HG03469 (cell line): ENCODE results near the gene NPHS1.
"Not testable (repeated sequence)": the region's sequence is repeated elsewhere in the genome, so short reads cannot be mapped to it uniquely, and the experiment has no call there.

Experiments used
- ATAC-seq: cut with Tn5 transposase; IDR thresholded peaks from one replicate; pipeline ENCODE4 v1.9.1; 2021; ENCODE audit warnings: mild to moderate bottlenecking, moderate library complexity, moderate number of reproducible peaks; ENCODE audit not compliant: unreplicated experiment

The NPHS1 gene

DNA sequence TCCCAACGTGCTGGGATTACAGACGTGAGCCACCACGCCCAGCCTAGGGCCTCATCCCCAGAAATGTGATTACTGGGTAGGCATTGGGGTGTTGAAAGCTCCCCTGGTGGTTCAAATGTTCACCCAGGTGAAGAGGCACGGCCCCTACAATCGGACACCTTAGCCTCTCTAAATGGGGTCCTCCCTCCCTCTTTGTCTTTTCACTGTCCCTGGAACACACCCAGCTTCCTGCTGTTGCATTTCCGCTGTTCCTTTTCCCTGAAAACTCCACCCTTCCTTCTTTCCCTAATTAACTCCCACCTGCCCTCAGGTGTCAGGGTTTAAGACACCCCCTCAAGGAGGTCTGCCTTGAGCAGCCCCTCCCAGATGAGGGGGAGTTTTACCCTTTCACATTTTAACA lies 36.0 kb downstream of the NPHS1 start:
- no peak for ATAC-seq

DNA sequence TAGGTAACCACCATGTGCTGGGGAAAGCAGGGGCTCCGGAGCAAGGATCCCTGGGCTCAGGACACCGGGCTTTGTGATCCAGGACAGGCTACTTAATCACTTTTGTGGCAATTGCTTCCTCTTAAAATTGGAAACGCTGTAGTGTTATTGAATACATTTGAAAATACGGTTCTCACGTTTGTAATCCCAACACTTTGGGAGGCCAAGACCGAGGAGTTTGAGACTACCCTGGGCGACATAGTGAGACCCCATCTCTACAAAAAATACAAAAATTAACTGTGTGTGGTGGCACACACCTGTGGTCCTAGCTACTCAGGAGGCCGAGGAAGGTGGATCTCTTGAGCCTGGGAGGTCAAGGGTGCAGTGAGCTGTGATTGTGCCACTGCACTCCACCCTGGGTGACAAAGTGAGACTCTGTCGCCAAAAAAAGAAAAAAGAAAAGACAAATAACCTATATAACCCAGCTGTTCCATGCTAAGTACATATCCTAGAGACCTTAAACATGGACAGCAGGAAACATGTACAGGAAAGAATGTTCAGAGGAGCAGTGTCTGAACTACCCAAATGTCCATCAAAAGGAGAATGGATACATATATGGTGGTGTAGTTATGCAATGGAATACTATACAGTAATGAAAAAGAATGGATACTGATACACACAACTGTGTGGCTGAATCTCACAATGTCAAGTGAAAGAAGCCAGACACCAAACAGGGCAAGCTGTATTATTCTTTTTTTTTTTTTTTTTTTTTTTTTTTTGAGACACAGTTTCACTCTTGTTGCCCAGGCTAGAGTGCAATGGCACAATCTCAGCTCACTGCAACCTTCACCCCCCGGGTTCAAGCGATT lies 39.0 kb downstream of the NPHS1 start:
- ATAC-seq = no peak

DNA sequence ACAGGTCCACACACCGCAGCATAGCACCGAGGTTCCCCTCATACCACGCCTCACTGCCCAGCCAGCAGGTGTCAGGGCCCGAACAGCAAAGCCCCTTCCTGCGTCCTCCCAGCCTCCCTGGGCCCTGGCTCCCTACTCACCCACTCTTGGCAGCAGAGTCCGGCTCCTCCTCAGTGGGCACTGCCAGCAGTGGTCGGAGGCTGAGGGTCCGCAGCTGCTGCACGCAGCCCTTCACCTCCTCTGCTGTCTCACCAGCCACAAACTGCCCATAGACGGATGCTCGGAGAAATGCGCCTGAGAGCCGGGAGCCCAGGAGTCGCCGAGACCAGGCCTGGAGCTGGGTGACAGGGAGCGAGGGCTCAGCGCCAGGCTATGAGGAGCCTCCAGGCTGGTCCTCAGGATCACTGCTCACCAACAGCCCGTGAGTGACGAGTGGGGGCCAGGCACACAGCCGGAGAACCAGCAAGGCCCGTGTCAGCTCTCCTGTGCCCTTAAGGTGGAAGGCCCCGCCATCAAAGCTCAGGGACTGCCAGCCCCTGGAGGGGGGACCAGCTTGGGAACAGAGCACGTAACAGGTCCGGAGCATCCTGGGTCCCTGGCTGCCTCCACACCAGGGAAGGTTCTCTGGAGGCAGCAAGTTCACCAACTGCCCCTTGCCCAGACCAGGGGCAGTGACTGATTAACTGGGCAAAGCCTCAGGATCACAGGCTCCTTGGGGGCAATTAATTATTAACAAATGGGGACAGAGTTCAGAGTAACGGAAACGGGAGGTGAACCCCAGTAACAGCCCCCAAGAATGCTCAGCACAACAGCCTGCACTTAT lies 39.9 kb downstream of the NPHS1 start, which contains the start of gene PRODH2:
Gene PRODH2 (minus strand): TSS at position 626 of the 823 bp plus-strand sequence. CDS start 40 bp downstream, at position 586.
- no peak for ATAC-seq

DNA sequence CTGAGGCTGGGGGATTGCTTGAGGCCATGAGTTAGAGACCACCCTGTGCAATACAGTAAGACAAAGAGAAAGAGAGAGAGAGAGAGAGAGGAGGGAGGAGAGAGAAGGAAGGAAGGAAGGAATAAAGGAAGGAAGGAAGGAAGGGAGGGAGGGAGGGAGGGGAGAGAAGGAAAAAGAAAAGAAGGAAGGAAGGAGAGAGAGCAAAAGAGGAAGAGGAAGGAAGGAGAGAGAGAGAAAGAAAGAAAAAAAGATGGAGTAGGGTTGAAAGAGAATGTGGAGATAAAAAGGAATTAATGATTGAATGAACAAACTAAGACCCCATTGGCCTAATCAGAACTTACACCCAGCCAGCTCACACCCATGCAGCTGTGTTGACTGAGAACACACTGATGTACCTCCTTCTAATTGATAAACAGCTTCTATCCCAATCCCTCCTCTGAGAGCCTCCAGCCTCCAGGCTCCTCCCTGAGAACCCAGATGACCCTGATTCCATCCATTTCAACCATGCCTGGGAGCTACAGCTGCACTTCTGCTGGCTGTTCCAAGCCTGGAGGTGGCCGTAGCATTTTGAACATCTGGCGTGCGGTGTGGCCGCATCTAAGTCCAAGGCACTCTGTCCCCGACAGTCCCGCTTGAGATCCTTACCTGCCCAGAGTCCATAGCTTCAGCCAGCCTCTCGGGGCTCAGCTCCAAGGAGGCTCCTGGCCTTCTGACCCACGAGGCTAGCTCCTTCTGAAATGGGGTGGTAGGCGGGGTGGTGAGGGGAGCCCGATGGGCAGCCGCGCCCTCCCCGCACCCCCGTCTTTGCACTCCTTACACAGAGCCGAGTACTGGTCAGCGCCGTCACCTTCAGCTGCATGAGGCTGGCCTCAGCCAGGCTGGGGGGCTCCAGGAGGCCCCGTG lies 40.7 kb downstream of the NPHS1 start:
- no peak for ATAC-seq

DNA sequence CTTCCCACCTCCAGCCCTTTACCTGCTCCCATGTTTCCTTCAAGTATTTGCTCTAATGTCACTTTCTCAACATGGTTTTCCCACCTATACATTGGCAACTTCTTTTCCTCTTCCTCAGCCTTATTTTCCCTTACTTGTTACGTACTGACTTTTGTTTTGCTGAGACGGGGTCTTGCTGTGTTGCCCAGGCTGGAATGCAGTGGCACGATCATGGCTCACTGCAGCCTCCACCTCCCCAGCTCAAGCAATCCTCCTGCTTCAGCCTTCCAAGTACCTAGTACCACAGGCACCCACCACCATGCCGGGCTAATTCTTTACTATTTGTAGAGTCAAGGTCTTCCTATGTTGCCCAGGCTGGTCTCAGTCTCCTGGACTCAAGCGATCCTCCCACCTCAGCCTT lies 44.7 kb downstream of the NPHS1 start:
- ATAC-seq = no peak

DNA sequence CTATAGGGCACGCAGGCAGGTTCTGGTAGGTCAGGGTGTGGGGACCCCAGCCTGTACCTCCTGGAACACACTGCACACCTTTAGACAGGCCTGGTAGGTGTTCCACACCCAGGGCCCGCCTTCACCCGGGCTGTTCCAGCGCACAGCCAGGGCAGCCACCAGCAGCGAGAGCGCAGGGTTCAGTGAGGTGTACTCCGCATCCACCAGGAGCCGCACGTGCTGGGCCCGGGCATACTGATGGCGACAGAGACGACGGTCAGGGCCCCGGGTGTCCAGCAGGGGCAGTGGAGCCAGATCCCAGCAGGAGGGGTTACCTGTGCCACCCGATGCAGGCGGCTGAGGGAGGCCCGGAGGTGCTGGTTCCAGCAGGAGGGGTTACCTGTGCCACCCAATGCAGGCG lies 45.7 kb downstream of the NPHS1 start:
- no peak for ATAC-seq

DNA sequence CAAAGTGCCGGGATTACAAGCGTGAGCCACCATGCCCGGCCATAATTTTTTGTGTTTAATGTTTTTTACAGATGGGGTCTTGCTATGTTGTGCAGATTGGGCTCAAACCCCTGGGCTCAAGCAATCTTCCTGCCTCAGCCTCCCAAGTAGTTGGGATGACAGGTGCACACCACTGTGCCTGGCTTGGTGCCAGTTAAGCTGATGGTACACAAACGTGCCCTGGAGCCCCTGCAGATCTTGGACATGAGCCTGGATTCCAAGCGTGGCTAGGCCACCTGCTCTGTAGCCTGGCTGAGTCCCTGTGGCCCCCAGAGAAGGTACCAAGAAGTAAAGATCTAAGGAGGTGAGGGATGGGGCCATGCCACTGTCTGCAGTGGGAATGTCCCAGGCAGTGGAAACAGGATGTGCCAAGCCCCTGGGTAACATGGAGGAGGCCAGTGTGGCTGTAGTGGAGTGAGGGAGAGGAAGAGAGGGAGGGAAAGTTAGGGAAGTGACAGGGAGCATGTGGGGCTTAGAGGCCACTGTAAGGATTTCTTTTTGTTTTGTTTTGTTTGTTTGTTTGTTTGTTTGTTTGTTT lies 46.7 kb downstream of the NPHS1 start:
- no peak for ATAC-seq

DNA sequence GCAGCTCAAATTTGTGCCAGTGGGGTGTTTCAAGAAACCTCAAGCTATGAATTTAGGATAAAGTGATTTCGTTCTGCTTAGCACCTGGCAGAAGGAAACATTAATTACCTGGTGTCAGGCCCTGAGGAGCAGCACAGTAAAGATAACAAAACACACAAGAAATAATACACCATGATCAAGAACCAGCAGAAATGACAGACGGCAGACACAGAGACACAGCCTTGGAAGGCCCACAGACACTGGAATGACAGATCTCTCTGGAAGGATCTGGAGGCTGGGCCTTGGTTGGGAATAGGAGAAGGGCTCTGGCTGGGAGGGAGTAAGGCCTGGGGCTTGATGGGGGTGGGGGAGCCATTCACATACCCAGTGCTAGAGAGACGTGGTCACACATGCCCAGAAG lies 50.5 kb downstream of the NPHS1 start:
- ATAC-seq = no peak

DNA sequence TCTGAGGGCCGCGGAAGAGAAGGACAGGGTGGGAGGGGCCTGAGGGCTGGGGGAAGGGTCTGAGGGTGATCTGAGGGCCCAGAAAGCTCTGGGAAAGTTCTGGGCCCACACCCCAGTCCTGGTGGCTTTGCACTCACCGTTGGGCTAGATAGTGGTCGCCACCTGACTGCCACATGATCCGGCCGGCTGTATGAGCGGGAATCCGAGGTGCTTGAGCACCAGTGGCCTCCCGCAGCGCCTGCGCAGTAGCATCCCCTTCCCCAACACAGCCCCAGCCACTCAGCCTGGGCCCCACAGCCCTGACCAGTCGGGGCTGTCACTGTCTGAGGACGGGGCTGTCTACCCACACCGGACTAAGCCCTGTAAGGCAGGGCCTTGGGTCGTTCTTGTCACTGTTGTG lies 54.6 kb downstream of the NPHS1 start:
- no peak for ATAC-seq

DNA sequence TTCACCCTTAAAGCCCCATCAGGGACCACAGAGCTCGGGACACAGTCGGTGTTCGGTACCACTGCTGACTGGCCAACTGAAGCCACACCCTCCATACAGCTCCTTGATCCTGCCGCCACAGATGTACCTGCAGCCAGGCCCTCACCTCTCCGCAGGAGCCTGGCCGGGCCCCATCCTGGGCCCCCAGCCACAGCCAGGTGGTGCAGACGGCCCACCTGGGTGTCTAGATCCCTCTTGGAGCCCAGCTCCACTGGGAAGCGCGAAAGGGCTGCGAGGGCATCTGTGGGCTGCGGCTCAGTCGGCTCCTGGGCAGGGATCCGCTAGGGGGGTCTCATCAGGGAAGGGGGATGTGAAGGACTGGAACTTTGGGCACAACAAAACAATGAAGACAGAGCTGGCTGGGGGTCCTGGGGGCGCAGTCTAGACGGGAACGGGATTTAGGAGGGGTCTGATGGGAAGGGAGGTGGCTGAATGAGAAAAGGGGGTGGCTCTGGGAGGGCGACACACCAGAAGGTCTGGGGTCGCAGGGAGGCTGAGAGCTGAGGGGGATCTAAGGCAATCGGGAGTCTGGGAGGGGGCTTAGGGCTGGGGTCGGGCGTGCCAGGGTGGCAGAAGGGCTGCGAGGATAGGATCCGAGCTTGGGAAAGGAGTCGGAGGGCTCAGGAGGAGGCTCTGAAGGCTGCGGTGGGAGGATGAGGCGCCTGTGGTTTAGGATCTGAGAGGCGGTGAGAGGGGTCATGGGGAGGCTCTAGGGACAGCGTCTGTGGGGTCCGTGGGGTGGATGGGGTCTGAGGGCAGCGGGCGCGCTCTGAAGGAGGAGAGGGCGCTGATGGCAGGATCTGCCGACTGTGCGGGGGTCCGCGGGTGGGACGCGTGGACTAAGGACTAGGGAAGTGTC lies 55.4 kb downstream of the NPHS1 start:
- no peak for ATAC-seq

DNA sequence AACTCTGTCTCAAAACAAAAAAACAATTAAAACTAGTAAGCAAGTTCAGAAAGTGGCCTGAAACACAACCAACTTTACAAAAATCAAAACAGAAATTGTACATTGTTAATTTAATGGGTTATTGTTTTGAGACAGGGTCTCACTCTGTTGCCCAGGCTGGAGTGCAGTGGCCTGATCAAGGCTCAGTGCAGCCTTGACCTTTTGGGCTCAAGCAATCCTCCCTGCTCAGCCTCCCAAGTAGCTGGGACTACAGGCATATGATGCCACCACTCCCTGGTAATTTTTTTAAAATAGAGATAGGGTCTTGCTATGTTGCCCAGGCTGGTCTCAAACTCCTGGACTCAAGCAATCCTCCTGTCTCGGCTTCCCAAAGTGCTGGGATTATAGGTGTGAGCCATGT lies 56.7 kb downstream of the NPHS1 start:
- ATAC-seq = not testable (repeated sequence)

DNA sequence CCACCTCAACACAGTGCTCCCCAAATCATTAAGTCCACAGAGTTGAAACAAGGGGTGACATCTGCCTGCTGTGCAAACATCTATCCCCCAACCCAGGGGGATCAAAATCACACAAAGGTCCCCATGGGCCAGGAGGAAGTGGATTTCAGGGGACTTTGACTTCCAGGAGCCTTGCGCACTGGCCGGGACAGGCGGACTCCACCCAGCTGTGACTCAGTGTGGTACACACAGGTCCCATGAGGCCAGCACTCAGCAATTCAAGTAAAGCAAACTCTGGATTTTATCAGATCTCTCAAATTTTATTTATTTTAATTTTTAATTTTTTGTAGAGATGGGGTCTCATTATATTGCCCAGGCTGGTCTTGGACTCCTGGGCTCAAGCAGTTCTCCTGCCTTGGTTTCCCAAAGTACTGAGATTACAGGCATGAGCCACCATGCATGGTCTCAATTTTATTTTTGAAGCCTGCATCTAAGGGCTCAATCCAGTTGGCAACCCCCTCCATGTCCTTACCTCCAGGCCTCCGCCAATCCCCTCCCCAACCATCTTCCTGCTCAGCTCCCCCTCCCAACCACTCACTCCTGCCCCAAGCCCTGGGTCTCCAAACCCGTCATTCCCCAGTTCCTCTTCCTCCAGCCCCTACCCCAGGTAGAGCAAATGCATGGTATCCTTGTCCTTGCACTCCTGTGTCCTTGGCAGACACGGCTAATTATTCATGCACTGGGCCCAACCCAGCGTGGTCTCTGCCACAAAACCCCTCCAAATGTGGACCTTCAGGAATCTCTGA lies 58.7 kb downstream of the NPHS1 start:
- no peak for ATAC-seq

DNA sequence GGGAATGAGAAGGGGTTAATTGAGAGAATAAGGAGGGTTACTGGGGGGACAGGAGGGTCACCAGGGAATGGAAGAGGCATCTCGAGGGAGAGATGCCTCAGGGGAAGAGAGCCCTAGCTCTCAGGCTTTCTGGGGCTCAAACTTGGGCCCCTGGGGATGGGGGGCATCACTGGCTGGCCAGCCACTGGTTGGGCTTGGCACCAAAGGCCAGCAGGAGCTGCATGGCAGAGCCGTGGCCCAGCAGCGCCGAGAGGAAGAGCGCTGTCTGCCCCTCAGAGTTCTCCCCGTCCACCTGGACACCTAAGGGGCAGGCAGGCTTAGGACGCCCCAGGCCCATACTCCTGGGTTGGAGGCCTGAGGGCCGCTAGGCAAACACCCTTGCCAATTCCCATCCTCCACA lies 59.4 kb downstream of the NPHS1 start:
- ATAC-seq = no peak

DNA sequence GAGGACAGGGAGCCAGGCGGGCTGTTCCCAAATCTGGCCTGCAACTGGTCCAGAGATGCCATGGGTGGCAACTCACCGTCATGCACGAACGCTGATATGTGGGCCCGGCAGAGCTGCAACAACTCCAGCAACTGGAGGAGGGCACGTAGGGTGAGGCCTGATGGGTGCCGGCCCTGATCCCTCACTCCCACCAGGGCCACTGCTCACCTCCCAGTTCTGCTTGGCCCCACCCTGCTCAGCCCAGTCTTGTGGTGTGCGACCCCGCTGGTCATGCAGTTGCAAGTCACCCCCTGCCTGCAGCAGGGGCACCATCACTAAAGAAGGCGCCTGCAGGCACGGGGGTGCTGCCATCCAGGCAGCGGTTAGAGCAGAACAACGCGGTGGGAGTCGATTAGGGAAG lies 60.0 kb downstream of the NPHS1 start:
- ATAC-seq = no peak

DNA sequence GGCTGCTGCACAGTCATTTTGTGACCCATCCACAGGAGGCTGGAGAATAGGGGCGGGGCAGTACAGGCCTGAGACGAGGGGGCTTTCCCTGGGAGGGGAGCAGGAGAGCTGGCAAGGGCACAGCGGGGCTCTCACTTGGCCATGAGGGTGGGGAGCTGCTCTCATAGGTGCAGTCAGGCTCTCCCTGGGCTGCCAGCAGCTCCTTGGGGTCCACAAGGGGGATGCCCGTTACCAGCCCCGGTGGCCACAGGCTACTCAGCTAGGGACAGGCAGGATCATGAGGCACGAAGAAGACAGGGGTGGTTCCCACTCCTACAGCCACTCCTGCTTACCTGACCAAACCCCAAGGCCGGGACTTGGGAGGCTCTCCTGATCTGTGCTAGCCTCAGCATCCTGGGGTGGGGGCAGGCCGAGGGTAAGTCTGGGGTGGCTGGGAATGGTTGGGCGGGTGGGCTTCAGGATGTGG lies 60.5 kb downstream of the NPHS1 start:
- no peak for ATAC-seq

DNA sequence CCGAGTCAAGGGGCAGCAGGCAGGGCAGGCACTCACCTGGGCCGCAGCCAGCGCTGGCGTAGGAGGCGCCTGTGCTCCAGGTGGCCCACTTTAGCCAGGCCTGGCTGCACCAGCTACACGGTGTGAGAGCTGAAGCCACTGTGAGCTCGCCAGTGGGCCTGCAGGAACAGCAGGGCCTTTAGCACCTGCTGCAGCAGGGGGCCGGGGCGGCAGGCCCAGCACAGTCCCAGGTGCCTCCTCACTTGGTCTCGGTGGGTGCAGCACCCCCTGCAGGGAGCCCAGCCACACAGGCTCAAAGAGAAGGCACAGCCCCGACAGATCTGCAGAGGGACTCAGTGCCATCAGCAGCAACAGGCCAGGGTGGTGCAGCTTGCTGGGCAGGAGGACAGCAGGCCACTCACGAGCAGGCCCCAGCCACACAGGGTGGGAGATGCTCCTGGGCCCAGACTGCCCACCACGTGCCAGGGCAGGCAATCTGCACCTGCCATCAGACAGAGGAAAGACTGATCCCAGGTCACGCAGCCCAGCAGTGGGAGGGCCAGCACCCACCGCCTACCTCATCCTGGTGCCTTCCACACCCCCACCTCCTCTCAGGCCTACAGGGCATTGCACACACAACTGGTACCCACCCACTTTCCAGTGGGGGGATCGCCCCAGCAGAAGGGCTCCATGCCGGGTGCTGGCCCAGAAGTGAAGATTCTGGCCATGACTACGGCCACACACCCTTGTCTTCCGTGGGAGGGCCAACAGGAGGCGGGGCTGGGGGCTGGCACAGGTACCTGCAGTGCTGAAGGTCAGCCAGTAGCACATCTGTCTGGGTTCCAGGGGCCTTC lies 61.1 kb downstream of the NPHS1 start:
- ATAC-seq = no peak

DNA sequence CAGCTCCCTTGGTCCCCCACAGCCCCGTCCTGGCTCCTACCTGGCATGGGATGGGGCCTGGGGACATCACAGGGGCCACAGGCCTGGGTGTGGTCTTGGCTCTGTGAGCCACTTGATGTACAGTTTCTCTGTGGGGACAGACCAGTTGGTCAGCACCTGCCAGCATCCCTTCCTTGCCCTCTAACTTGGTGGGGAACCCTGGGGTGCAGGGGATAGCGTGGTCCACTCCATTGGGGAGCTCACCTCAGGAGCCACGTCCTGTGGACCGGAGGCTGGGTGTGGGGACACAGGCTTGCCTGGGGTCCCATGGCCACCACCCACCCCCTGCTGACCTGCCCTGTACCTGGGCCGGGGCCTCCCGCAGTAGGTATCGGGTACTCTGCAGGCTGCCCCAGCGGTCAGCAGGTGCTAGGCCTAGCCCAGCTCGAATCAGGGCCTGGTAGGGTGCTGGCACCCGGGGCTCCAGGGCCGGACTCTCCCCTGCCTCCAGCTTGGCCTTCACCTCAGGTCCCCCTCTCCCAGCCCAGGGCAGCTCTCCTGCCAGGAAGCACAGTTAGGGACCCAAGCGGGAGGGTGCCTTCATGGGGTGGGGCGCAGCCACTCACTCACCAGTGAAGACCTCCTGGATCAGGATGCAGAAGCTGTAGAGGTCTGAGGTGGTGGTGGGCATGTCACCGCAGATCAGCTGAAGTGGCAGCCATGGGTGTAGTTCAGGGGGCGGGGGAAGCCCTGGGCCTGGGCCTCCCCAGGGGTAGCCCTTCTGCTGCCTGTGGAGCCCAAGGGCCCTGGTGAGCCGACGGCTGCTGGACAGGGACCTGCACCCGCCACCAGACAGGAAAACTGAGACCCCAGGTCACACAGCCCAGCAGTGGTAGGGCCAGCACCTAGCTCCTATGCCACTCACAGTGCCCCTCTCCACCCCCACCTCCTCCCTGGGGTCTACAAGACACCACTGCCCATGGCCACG lies 62.0 kb downstream of the NPHS1 start:
- no peak for ATAC-seq
